GM12878 (cell line): ENCODE results near the gene H2AZ2. TPM values are rescaled to one million over a fixed set of nuclear protein-coding genes. Genes with fewer than 3 reads are reported as not detected.

Experiments used
- DPF2 ChIP-seq: fragments of 450-650 bp; IDR thresholded peaks from 2 replicates; pipeline ENCODE4 v1.6.1; 2017; ENCODE audit warnings: mild to moderate bottlenecking
- E2F4 ChIP-seq: IDR thresholded peaks from 2 replicates; pipeline ENCODE4 v1.6.1; 2012; ENCODE audit warnings: low read depth, low read length, improper control_type of control experiment
- GATAD2B ChIP-seq: fragments of 450-650 bp; conservative IDR thresholded peaks from 2 replicates; pipeline ENCODE4 v1.6.1; 2017; ENCODE audit warnings: low read depth, mild to moderate bottlenecking, moderate library complexity
- MAX ChIP-seq: IDR thresholded peaks from 2 replicates; pipeline ENCODE4 v1.6.1; 2012; ENCODE audit warnings: low read depth, low read length, improper control_type of control experiment
- NKRF ChIP-seq: fragments of 450-650 bp; conservative IDR thresholded peaks from 2 replicates; pipeline ENCODE4 v1.6.1; 2017; ENCODE audit warnings: mild to moderate bottlenecking, moderate library complexity
- POLR2AphosphoS5 ChIP-seq: IDR thresholded peaks from 2 replicates; pipeline ENCODE4 v1.6.1; 2011; ENCODE audit warnings: mild to moderate bottlenecking, low read length, inconsistent platforms
- RB1 ChIP-seq: fragments of 450-650 bp; formaldehyde crosslinking; IDR thresholded peaks from 2 replicates; pipeline ENCODE4 v1.6.1; 2017; ENCODE audit warnings: mild to moderate bottlenecking, borderline replicate concordance
- RFX5 ChIP-seq: IDR thresholded peaks from 2 replicates; pipeline ENCODE4 v1.6.1; 2011; ENCODE audit warnings: low read depth, low read length, improper control_type of control experiment
- RUNX3 ChIP-seq: IDR thresholded peaks from 2 replicates; pipeline ENCODE4 v1.6.1; 2012; ENCODE audit warnings: low read length, inconsistent platforms
- YY1 ChIP-seq: IDR thresholded peaks from 2 replicates; pipeline ENCODE4 v1.6.1; 2011; ENCODE audit warnings: low read depth, mild to moderate bottlenecking, low read length
- ZNF24 ChIP-seq: fragments of 450-650 bp; IDR thresholded peaks from 2 replicates; pipeline ENCODE4 v1.6.1; 2017; ENCODE audit warnings: antibody characterized with exemption, mild to moderate bottlenecking
- polyA plus RNA-seq, 11 experiments: library from polyadenylated mRNA; depleted of rRNA in 4 of 11; unstranded in 6 of 11; stranded (reverse) in 5 of 11; fragments of >200 nt; fragmentation: Nextera tagmentation in 4 of 11; fragmentation: Illumina TruSeq in 1 of 11; extraction: Ambion mirVana in 4 of 11; extraction: Trizol in 1 of 11; gene quantifications; 1 replicate in 1 of 11; 2 replicates in 10 of 11; pipeline versions ENCODE4 v1.2.1 to v1.2.3, GENCODE V29; 2011 to 2016; ENCODE audit warnings: inconsistent platforms in 2 of 11, missing spikeins in 2 of 11, low read depth in 1 of 11
- total RNA-seq, 4 experiments: library from RNA; depleted of rRNA in 3 of 4; stranded (reverse); fragments of >200 nt in 3 of 4; fragmentation: Illumina TruSeq in 1 of 4; extraction: Trizol in 1 of 4; gene quantifications; 2 replicates each; pipeline versions ENCODE4 v1.2.1 to v1.2.3, GENCODE V29; 2013 to 2021
- TF ChIP-seq, protein P1 (sequence below): fragments of 150-350 bp; IDR thresholded peaks from 2 replicates; pipeline ENCODE4 v1.6.1; 2016; ENCODE audit warnings: low read depth, low read length
- TF ChIP-seq, protein P2 (sequence below): fragments of 450-650 bp; IDR thresholded peaks from 2 replicates; pipeline ENCODE4 v1.6.1; 2014; ENCODE audit warnings: mild to moderate bottlenecking

Gene H2AZ2
- total and polyA plus RNA-seq, 10 of the 15 experiments (the other 5 are each of a cell fraction or from before 2014, with no cell fraction given), result 118 to 366 (median 223) TPM

GRCh38 chr7:44789990-44790389 is 57.9 kb downstream of the H2AZ2 start (continued):
- TF ChIP-seq, protein P1, sequence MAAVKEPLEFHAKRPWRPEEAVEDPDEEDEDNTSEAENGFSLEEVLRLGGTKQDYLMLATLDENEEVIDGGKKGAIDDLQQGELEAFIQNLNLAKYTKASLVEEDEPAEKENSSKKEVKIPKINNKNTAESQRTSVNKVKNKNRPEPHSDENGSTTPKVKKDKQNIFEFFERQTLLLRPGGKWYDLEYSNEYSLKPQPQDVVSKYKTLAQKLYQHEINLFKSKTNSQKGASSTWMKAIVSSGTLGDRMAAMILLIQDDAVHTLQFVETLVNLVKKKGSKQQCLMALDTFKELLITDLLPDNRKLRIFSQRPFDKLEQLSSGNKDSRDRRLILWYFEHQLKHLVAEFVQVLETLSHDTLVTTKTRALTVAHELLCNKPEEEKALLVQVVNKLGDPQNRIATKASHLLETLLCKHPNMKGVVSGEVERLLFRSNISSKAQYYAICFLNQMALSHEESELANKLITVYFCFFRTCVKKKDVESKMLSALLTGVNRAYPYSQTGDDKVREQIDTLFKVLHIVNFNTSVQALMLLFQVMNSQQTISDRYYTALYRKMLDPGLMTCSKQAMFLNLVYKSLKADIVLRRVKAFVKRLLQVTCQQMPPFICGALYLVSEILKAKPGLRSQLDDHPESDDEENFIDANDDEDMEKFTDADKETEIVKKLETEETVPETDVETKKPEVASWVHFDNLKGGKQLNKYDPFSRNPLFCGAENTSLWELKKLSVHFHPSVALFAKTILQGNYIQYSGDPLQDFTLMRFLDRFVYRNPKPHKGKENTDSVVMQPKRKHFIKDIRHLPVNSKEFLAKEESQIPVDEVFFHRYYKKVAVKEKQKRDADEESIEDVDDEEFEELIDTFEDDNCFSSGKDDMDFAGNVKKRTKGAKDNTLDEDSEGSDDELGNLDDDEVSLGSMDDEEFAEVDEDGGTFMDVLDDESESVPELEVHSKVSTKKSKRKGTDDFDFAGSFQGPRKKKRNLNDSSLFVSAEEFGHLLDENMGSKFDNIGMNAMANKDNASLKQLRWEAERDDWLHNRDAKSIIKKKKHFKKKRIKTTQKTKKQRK, result no peak
- TF ChIP-seq E2F4 (no peak), RFX5 (no peak), NKRF (no peak), RB1 (no peak), RUNX3 (no peak), MAX (no peak), GATAD2B (no peak), DPF2 (no peak), YY1 (no peak), POLR2AphosphoS5 (no peak), ZNF24 (no peak)
- TF ChIP-seq, protein P2, sequence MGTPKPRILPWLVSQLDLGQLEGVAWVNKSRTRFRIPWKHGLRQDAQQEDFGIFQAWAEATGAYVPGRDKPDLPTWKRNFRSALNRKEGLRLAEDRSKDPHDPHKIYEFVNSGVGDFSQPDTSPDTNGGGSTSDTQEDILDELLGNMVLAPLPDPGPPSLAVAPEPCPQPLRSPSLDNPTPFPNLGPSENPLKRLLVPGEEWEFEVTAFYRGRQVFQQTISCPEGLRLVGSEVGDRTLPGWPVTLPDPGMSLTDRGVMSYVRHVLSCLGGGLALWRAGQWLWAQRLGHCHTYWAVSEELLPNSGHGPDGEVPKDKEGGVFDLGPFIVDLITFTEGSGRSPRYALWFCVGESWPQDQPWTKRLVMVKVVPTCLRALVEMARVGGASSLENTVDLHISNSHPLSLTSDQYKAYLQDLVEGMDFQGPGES, result no peak
